ENCODE data around the gene UCHL1.

DNA sequence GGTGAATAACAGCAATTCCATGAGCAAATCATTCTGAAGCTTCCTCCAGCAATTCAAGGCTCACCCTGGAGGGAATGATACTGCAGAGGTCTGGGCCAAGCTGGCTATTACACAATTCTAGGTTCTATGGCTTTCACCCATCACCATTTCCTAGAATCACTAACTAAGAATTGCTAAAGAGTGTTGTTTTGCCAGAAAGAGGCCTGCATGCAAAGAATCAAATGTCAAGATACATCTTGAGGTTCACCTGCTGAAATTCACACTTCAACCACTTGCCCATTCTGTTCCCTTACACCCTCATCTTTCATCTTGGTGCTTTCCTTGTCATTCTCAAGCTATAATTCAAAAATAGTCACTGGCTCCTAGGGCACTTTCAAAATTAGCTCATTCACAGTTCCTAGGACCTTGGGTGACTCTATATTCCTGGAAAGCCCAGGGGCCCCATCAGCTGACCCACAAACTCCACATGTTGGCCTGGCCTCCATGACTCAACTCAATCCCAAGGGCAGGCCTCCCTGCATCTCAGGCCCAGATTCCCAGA is 49.4 kb upstream of the UCHL1 start:
- TF ChIP-seq EZH2 (IDR thresholded peaks at IDR 0.05; ENCODE audit: borderline replicate concordance, low read length) = no peak
- TF ChIP-seq, protein P1, sequence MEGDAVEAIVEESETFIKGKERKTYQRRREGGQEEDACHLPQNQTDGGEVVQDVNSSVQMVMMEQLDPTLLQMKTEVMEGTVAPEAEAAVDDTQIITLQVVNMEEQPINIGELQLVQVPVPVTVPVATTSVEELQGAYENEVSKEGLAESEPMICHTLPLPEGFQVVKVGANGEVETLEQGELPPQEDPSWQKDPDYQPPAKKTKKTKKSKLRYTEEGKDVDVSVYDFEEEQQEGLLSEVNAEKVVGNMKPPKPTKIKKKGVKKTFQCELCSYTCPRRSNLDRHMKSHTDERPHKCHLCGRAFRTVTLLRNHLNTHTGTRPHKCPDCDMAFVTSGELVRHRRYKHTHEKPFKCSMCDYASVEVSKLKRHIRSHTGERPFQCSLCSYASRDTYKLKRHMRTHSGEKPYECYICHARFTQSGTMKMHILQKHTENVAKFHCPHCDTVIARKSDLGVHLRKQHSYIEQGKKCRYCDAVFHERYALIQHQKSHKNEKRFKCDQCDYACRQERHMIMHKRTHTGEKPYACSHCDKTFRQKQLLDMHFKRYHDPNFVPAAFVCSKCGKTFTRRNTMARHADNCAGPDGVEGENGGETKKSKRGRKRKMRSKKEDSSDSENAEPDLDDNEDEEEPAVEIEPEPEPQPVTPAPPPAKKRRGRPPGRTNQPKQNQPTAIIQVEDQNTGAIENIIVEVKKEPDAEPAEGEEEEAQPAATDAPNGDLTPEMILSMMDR (conservative IDR thresholded peaks at IDR 0.05 in 1 of 2, IDR thresholded peaks at IDR 0.05 in 1 of 2; ENCODE audit: extremely low read depth in 1 of 2, insufficient read depth in 1 of 2, low read depth in 1 of 2, low read length in 2 of 2) = no peak

Data from mammary epithelial cell (primary cell).